Thoracic aorta (tissue), 2 donors: ENCODE measurements around the gene GOLPH3. TPM values are rescaled to one million over a fixed set of nuclear protein-coding genes. Genes with fewer than 3 reads are reported as not detected.

ENCODE experiments used
- ATAC-seq: fragments of 150-250 bp; one replicate; pipeline ENCODE4 v1.8.0; 2017; ENCODE audit warnings: low read depth; ENCODE audit not compliant: insufficient number of reproducible peaks, low FRiP score
- DNase-seq: peaks from one replicate; pipeline ENCODE4 v3.0.0-alpha.2; 2020; ENCODE audit warnings: low spot score
- H3K27ac ChIP-seq, 2 donors: fragments of 200-600 bp; sonication (generic); 1 replicate in 1 of 2; 2 replicates in 1 of 2; pipeline ENCODE4 v1.5.1; 2016; ENCODE audit warnings: mild to moderate bottlenecking in 2 of 2, moderate library complexity in 2 of 2
- H3K27me3 ChIP-seq: fragments of 200-600 bp; sonication (generic); replicated peaks from 2 replicates; pipeline ENCODE4 v1.6.0; 2016; ENCODE audit warnings: mild to moderate bottlenecking; ENCODE audit not compliant: insufficient read depth
- H3K36me3 ChIP-seq: fragments of 200-600 bp; sonication (generic); one replicate; pipeline ENCODE4 v1.5.1; 2016
- H3K4me1 ChIP-seq, 2 donors: fragments of 200-600 bp; sonication (generic); 1 replicate in 1 of 2; 2 replicates in 1 of 2; pipeline versions ENCODE4 v1.5.1 to v1.6.0; 2016; ENCODE audit warnings: low read depth in 2 of 2, mild to moderate bottlenecking in 1 of 2; ENCODE audit not compliant: control insufficient read depth in 1 of 2
- H3K4me3 ChIP-seq: fragments of 200-600 bp; sonication (generic); 2 replicates; pipeline ENCODE4 v1.5.1; 2016; ENCODE audit warnings: mild to moderate bottlenecking
- H3K9me3 ChIP-seq: fragments of 200-600 bp; sonication (generic); 2 replicates; pipeline ENCODE4 v1.5.1; 2016
- total RNA-seq, 2 donors: library from RNA; depleted of rRNA; stranded (reverse); fragments of >200 nt; gene quantifications; one replicate each; pipeline versions ENCODE4 v1.1.0 to v1.2.3, GENCODE V29; 2016
- TF ChIP-seq, protein P1 (sequence below): fragments of 200-600 bp; sonication (generic); IDR thresholded peaks from one replicate; pipeline ENCODE4 v1.5.1; 2019; ENCODE audit warnings: antibody characterized with exemption

GOLPH3 gene
- total RNA-seq, 2 donors from 2014 or later = 71.8 to 113 TPM

DNA sequence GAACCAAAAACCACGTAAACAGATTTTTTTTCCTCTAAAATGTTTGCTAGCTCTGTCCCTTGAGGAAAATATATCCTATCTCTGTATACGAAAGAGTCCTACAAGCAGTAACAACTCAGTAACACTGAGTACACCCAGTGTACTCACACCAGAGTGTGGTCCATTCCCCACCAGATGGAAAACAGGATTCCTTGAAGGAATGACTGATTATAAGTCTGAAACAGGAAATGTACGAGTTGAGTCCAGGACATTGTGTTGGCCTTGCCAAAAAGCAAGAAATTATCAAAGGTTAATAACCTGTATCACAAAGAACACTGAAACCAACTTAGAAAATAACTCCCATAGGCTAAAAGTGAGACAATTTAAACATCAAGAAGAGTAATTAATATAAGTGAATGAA, 20.4 kb downstream of the GOLPH3 start:
- peak overlapping the region in 1 of 2 donors; percentile 30 for H3K27ac ChIP-seq
- H3K27me3 ChIP-seq = no peaks in the 10 kb centered on the region
- H3K4me3 ChIP-seq = no peak overlapping the region
- peaks cover 53 to 85% of the 10 kb centered on the region in 2 donors for H3K4me1 ChIP-seq
- no peaks in the 10 kb centered on the region for H3K36me3 ChIP-seq
- ATAC-seq (no peak), DNase-seq (no peak)
- TF ChIP-seq, protein P1, sequence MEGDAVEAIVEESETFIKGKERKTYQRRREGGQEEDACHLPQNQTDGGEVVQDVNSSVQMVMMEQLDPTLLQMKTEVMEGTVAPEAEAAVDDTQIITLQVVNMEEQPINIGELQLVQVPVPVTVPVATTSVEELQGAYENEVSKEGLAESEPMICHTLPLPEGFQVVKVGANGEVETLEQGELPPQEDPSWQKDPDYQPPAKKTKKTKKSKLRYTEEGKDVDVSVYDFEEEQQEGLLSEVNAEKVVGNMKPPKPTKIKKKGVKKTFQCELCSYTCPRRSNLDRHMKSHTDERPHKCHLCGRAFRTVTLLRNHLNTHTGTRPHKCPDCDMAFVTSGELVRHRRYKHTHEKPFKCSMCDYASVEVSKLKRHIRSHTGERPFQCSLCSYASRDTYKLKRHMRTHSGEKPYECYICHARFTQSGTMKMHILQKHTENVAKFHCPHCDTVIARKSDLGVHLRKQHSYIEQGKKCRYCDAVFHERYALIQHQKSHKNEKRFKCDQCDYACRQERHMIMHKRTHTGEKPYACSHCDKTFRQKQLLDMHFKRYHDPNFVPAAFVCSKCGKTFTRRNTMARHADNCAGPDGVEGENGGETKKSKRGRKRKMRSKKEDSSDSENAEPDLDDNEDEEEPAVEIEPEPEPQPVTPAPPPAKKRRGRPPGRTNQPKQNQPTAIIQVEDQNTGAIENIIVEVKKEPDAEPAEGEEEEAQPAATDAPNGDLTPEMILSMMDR = no peak
- no peaks in the 10 kb centered on the region for H3K9me3 ChIP-seq

DNA sequence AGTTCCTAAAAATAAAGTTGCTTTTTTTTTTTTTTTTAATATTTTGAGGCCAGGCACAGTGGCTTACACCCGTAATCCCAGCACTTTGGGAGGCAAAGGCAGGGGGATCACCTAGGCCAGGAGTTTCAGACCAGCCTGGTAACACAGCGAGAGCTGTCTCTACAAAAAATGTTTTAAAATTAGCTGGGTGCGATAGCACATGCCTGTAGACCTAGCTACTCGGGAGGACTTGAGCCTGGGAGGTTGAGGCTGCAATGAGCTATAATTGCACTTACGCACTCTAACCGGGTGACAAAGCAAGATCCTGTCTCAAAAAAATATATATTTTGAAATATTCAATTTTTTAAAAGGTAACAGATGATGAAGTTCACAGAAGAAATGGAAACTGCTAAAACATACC, 22.9 kb downstream of the GOLPH3 start:
- Histone ChIP-seq H3K27ac (no peak overlapping the region), H3K4me1 (peaks cover 56 to 79% of the 10 kb centered on the region in 2 donors), H3K36me3 (no peaks in the 10 kb centered on the region), H3K27me3 (no peaks in the 10 kb centered on the region), H3K9me3 (no peaks in the 10 kb centered on the region), H3K4me3 (no peak overlapping the region)
- TF ChIP-seq, protein P1 = no peak
- no peak for DNase-seq
- ATAC-seq = no peak

DNA sequence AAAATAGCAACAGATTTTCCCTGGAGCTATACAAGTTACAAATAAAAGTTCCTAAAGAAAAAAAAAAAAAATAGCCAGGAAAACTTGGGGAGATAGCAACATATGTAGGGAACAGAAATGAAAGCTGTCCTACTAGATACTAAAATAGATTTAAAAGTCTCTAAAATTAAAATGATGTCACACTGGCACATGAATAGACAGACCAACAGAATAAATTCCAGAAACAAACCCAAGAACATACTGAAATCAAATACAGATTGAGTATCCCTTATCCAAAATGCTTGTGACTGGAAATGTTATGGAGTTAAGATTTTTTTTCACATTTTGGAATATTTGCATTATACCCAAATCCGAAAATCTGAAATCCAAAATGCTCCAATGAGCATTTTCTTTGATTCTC, 23.8 kb downstream of the GOLPH3 start:
- Histone ChIP-seq H3K27me3 (no peaks in the 10 kb centered on the region), H3K36me3 (no peaks in the 10 kb centered on the region), H3K27ac (no peak overlapping the region), H3K4me3 (no peak overlapping the region), H3K4me1 (peaks cover 56 to 84% of the 10 kb centered on the region in 2 donors), H3K9me3 (no peaks in the 10 kb centered on the region)
- no peak for DNase-seq
- TF ChIP-seq, protein P1 = no peak
- no peak for ATAC-seq

DNA sequence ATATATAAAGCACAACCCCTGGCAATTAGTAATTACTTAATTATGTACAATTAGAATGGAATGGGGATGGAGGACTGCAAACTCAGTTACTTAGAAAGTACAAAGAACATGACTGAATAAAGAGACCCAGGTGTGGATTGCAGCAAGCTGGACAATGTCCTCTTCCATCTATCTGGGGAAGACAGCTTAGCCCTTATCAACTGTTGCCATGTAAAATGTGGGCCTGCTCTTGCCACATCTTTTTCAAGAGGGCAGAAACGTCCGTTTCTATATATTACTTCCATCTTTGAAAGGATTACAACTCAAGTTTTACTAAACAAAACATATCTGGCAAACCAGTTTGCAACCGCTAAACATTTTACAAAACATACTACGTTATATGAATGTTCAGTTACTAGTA, 26.2 kb downstream of the GOLPH3 start:
- H3K4me1 ChIP-seq = peaks cover 53 to 85% of the 10 kb centered on the region in 2 donors

DNA sequence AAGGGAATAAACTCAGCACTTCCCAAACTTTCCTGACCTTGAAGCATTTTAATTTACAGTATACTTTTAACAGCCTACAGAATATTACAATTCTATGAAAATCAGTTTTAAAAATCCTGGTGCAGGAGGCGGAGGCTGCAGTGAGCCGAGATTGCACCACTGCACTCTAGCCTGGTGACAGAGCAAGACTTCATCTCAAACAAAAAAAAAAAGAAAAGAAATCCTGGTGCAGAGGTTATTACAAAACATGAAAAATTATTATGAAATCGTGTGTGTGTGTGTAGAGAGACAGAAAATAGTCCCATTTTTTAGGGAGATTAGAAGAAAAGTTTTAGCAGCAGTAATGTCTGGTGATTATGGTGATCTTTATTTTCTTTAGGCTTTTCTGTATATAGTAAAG, 26.9 kb downstream of the GOLPH3 start:
- Histone ChIP-seq H3K9me3 (no peaks in the 10 kb centered on the region), H3K27ac (no peak overlapping the region), H3K4me3 (no peak overlapping the region), H3K27me3 (no peaks in the 10 kb centered on the region), H3K4me1 (peaks cover 47 to 78% of the 10 kb centered on the region in 2 donors), H3K36me3 (no peaks in the 10 kb centered on the region)
- no peak for ATAC-seq
- TF ChIP-seq, protein P1 = no peak
- DNase-seq = no peak

More for the DNA sequence above, 26.2 kb downstream of the GOLPH3 start:
- H3K4me3 ChIP-seq = no peak overlapping the region
- DNase-seq (no peak), ATAC-seq (no peak)
- no peaks in the 10 kb centered on the region for H3K9me3 ChIP-seq
- no peak overlapping the region for H3K27ac ChIP-seq
- H3K36me3 ChIP-seq = no peaks in the 10 kb centered on the region
- TF ChIP-seq, protein P1 = no peak
- H3K27me3 ChIP-seq = no peaks in the 10 kb centered on the region
